ENCODE measurements around the gene KCNIP4. TPM values are rescaled to one million over a fixed set of nuclear protein-coding genes. Genes with fewer than 3 reads are reported as not detected.

KCNIP4 gene
- total and polyA plus RNA-seq, 2 of the 4 experiments (the other 2 are of a cell fraction) = not detected

- no peak for TF ChIP-seq MXI1 (IDR thresholded peaks at IDR 0.05; ENCODE audit: borderline replicate concordance, low read depth, low read length)
- no peak for TF ChIP-seq CEBPB (IDR thresholded peaks at IDR 0.05; ENCODE audit: low read depth, low read length)
- no peak for TF ChIP-seq SMC3 (IDR thresholded peaks at IDR 0.05; ENCODE audit: low read depth, low read length)
- no peak for TF ChIP-seq CTCF (conservative IDR thresholded peaks at IDR 0.05; ENCODE audit: low read depth, low read length)
- no peak for TF ChIP-seq ELK1 (IDR thresholded peaks at IDR 0.05; ENCODE audit: borderline replicate concordance, low read depth, low read length)
- no peak for TF ChIP-seq BHLHE40 (IDR thresholded peaks at IDR 0.05; ENCODE audit: low read depth, low read length)
- no peak for TF ChIP-seq RCOR1 (IDR thresholded peaks at IDR 0.05; ENCODE audit: insufficient replicate concordance, low read length)
- no peak for TF ChIP-seq RAD21 (IDR thresholded peaks at IDR 0.05; ENCODE audit: low read length)
- no peak for TF ChIP-seq USF2 (IDR thresholded peaks at IDR 0.05; ENCODE audit: low read depth, low read length)
- TF ChIP-seq NFE2L2 (IDR thresholded peaks at IDR 0.05; ENCODE audit: low read depth, low read length) = no peak
- no peak for TF ChIP-seq FOS (IDR thresholded peaks at IDR 0.05; ENCODE audit: low read depth, low read length)
- TF ChIP-seq MAZ (IDR thresholded peaks at IDR 0.05; ENCODE audit: borderline replicate concordance, low read depth, low read length) = no peak
- no peak for TF ChIP-seq MAFK (IDR thresholded peaks at IDR 0.05; ENCODE audit: low read depth, low read length)
- TF ChIP-seq RFX5 (IDR thresholded peaks at IDR 0.05; ENCODE audit: low read depth, low read length) = no peak
- no peak for TF ChIP-seq POLR2A (IDR thresholded peaks at IDR 0.05; ENCODE audit: low read depth, low read length)
- TF ChIP-seq CHD1 (IDR thresholded peaks at IDR 0.05; ENCODE audit: low read depth, low read length) = no peak
- no peak overlapping the region for H2BK15ac ChIP-seq (ENCODE audit: low read depth, low read length)
- ChIA-PET POLR2A (ENCODE audit: unreplicated experiment) (no interaction called here), CTCF (no interaction called here)
- H2AK9ac ChIP-seq (replicated peaks; ENCODE audit: low read depth, low read length, poor library complexity) = no peak overlapping the region
- H3K36me3 ChIP-seq (ENCODE audit: control insufficient read depth, insufficient read depth, low read length) = no peaks in the 10 kb centered on the region
- no peak overlapping the region for H2BK120ac ChIP-seq (ENCODE audit: low read depth, low read length)
- H3K23ac ChIP-seq (ENCODE audit: low read depth, low read length) = no peak overlapping the region
- no TSS peak for BruUV-seq (replicated peaks)
- no peaks in the 10 kb centered on the region for H3K4me1 ChIP-seq (ENCODE audit: control insufficient read depth, insufficient read depth, low read length)
- no peak overlapping the region for H2AFZ ChIP-seq (replicated peaks; ENCODE audit: low read length, poor library complexity)
- H4K8ac ChIP-seq (ENCODE audit: low read depth in 2 of 2, low read length in 2 of 2) = no peak overlapping the region
- H3K9me3 ChIP-seq (ENCODE audit: control insufficient read depth, insufficient read depth, low read length) = no peaks in the 10 kb centered on the region
- H3K27ac ChIP-seq (ENCODE audit: insufficient read depth, low read length) = no peak overlapping the region
- no peak overlapping the region for H3K4me2 ChIP-seq (ENCODE audit: low read depth, low read length)
- no peak overlapping the region for H3K4ac ChIP-seq (ENCODE audit: low read depth, low read length)
- H4K91ac ChIP-seq (ENCODE audit: insufficient read depth, low read depth, low read length) = no peak overlapping the region
- H4K20me1 ChIP-seq (ENCODE audit: insufficient read depth, low read length) = no peaks in the 10 kb centered on the region
- no peak overlapping the region for H2BK5ac ChIP-seq (ENCODE audit: low read depth, low read length, poor library complexity, severe bottlenecking)
- ATAC-seq (ENCODE audit: low read depth) = no peak
- H3K9ac ChIP-seq (ENCODE audit: low read depth, low read length) = no peak overlapping the region
- intact Hi-C loops (cut with micrococcal nuclease) (no loop called here), in situ Hi-C loops (cut with MboI; ENCODE audit: low sequenced_read_pairs) (no loop called here), dilution Hi-C loops (cut with HindIII; ENCODE audit: low sequenced_read_pairs, unreplicated experiment) (no loop called here)
- H3K4me3 ChIP-seq (ENCODE audit: insufficient read depth, low read depth, low read length) = no peak overlapping the region
- H2BK20ac ChIP-seq (ENCODE audit: low read depth, low read length) = no peak overlapping the region
- no peak overlapping the region for H3K18ac ChIP-seq (ENCODE audit: low read depth, low read length)
- H2AK5ac ChIP-seq (ENCODE audit: low read depth, low read length) = no peak overlapping the region
- no peaks in the 10 kb centered on the region for H3K9me1 ChIP-seq (ENCODE audit: insufficient read depth, low read length)
- DNase-seq = no peak
- H4K5ac ChIP-seq (ENCODE audit: low read depth, low read length) = no peak overlapping the region
- no peaks in the 10 kb centered on the region for H3K27me3 ChIP-seq (ENCODE audit: control insufficient read depth, insufficient read depth, low read length)
- no peaks in the 10 kb centered on the region for H3K79me1 ChIP-seq (ENCODE audit: low read depth in 1 of 2, low read length in 2 of 2)
- H3K14ac ChIP-seq (replicated peaks; ENCODE audit: low read depth, low read length) = no peak overlapping the region
- WGBS, 2 experiments (ENCODE audit: extremely low coverage in 2 of 2, insufficient read length in 1 of 2) = no CpG with 5 or more reads among the region's 1 CpG
- H3K56ac ChIP-seq (ENCODE audit: extremely low read depth, insufficient read depth, low read length) = no peak overlapping the region
Measured at GRCh38 chr4:20831746-20832145, 1116.8 kb downstream of the KCNIP4 start.
